Fibroblast of pulmonary artery (primary cell): Measurements from ENCODE around the gene MRPS24.

Experiments
- DNase-seq: peaks from one replicate; pipeline ENCODE4 v3.0.0-alpha.2; 2010; ENCODE audit warnings: low read depth
- H3K4me3 ChIP-seq: replicated peaks from 2 replicates; pipeline ENCODE4 v1.5.1; 2011; ENCODE audit warnings: low read depth, mild to moderate bottlenecking, control low read depth, low read length, moderate library complexity
- CTCF ChIP-seq: IDR thresholded peaks from 2 replicates; pipeline ENCODE4 v1.5.1; 2011; ENCODE audit warnings: mild to moderate bottlenecking, control low read depth, low read length, inconsistent platforms; ENCODE audit errors: missing control alignments

The MRPS24 gene

GRCh38 chr7:43869006-43869866 lies at the start of gene MRPS24:
Gene MRPS24 (minus strand): TSS chr7:43869517. CDS start chr7:43869495, 22 bp downstream.
- peak within 1 kb of the TSS; percentile 79 for H3K4me3 ChIP-seq
- no peak for TF ChIP-seq CTCF
- peak; percentile 97 for DNase-seq

GRCh38 chr7:43915907-43916306 lies 46.6 kb upstream of the MRPS24 start:
- no peak overlapping the region for H3K4me3 ChIP-seq
- no peak for DNase-seq
- no peak for TF ChIP-seq CTCF

- no peak for DNase-seq
- no peak overlapping the region for H3K4me3 ChIP-seq
- TF ChIP-seq CTCF: no peak
Observed at GRCh38 chr7:43914795-43915194, 45.5 kb upstream of the MRPS24 start.

- peak within 1 kb of the TSS; percentile 76 for H3K4me3 ChIP-seq
- DNase-seq: peak; percentile 29
- TF ChIP-seq CTCF: no peak
Observed at GRCh38 chr7:43906331-43907010, 37.2 kb upstream of the MRPS24 start, which contains the start of gene URGCP. Gene URGCP (minus strand): TSS chr7:43906596. CDS start chr7:43906575, 21 bp downstream.

GRCh38 chr7:43905956-43906330 lies 36.6 kb upstream of the MRPS24 start:
- no peak for TF ChIP-seq CTCF
- peak; percentile 42 for DNase-seq

GRCh38 chr7:43905209-43905946 lies 36.1 kb upstream of the MRPS24 start:
- peak overlapping the region; percentile 76 for H3K4me3 ChIP-seq
- no peak for TF ChIP-seq CTCF
- no peak for DNase-seq

More at GRCh38 chr7:43905956-43906330, 36.6 kb upstream of the MRPS24 start:
- peak overlapping the region; percentile 76 for H3K4me3 ChIP-seq
